Esophagus squamous epithelium (tissue), 4 donors: ENCODE data around the gene ZNF77.

ENCODE experiments used
- POLR2A ChIP-seq, 4 donors: fragments of 450-650 bp; IDR thresholded peaks; one replicate each; pipeline ENCODE4 v1.6.1; 2017; ENCODE audit warnings: antibody characterized with exemption in 4 of 4, mild to moderate bottlenecking in 4 of 4, moderate library complexity in 3 of 4
- TF ChIP-seq, protein P1 (sequence below), 6 experiments: fragments of 450-650 bp in 4 of 6; fragments of 200-600 bp in 2 of 6; sonication (generic) in 2 of 6; IDR thresholded peaks; one replicate each; pipeline ENCODE4 v1.5.1; 2016 to 2019; ENCODE audit warnings: antibody characterized with exemption in 6 of 6, mild to moderate bottlenecking in 4 of 6, moderate library complexity in 4 of 6

DNA sequence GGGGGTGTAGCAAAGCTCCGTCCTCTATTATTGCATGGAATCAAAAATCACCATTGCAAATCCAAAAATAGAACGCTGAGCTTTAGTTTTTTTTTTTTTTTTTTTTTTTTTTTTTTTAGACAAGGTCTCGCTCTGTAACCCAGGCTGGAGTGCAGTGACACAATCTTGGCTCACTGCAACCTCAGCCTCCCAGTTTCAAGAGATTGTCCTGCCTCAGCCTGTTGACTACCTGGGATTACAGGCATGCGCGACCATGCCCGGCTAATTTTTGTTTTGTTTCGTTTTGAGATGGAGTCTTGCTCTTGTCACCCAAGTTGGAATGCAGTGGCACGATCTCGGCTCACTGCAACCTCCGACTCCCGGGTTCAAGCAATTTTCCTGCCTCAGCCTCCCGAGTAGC lies 15.3 kb upstream of the ZNF77 start:
- TF ChIP-seq, protein P1, sequence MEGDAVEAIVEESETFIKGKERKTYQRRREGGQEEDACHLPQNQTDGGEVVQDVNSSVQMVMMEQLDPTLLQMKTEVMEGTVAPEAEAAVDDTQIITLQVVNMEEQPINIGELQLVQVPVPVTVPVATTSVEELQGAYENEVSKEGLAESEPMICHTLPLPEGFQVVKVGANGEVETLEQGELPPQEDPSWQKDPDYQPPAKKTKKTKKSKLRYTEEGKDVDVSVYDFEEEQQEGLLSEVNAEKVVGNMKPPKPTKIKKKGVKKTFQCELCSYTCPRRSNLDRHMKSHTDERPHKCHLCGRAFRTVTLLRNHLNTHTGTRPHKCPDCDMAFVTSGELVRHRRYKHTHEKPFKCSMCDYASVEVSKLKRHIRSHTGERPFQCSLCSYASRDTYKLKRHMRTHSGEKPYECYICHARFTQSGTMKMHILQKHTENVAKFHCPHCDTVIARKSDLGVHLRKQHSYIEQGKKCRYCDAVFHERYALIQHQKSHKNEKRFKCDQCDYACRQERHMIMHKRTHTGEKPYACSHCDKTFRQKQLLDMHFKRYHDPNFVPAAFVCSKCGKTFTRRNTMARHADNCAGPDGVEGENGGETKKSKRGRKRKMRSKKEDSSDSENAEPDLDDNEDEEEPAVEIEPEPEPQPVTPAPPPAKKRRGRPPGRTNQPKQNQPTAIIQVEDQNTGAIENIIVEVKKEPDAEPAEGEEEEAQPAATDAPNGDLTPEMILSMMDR (IDR thresholded peaks at IDR 0.05): no peak
- no peak for TF ChIP-seq POLR2A (IDR thresholded peaks at IDR 0.05)
